ENCODE data around the gene CDH23. TPM values are rescaled to one million over a fixed set of nuclear protein-coding genes. Genes with fewer than 3 reads are reported as not detected.

CDH23 gene
- total RNA-seq, 4 donors from 2014 or later: 14.4 to 29.6 (median 19.7) TPM

DNA sequence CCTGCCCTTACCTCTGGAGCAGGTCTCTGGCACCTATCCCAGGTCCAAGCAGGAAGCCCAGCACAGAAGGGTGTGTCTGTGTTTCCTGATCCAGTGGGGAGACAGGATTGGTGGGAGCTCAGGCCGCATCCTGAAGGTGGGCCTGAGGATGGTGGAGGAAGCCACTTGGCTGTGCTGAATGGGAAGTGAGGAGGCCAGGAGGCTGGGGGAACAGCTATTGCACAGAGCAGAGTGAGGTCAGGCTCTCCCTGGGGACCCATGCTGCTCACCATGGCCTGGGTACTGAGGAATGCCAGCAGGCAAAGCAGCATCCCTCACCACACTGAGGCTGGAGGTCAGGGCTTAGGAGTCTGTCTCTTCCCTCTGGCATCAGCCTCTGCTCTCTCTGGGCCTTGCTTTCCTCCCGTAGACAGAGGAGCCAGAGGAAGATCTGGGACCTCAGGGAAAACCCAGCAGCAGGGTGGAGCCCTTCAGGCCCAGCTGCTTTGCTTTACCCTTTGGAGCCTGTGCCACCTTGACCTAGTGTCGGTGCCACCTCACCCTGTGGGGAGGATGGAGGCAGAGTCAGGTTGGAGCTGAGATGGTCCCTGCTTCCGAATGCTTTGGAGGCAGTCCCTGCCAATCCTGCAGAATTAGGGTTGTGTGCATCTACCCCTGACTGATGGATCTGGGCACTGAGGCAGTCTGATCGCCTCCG, 39.0 kb downstream of the CDH23 start:
- Histone ChIP-seq H3K9me3 (no peaks in the 10 kb centered on the region), H3K4me1 (peaks cover 9 to 29% (median 21%) of the 10 kb centered on the region in 4 donors), H3K27me3 (no peaks in the 10 kb centered on the region), H3K36me3 (no peaks in the 10 kb centered on the region), H3K27ac (replicated peaks in 1 of 4) (peak overlapping the region in 1 of 4 donors; percentile 22), H3K4me3 (no peak overlapping the region)
- WGBS: 84% methylated on average over 6 of the region's 6 CpGs
- intact Hi-C loops (cut with DNase I): no loop called here
- TF ChIP-seq POLR2AphosphoS5 (IDR thresholded peaks at IDR 0.05) (peak in 1 of 2 donors; percentile 22), EP300 (IDR thresholded peaks at IDR 0.05) (no peak), POLR2A (IDR thresholded peaks at IDR 0.05; ENCODE audit: low read depth) (no peak)
- TF ChIP-seq, protein P1, sequence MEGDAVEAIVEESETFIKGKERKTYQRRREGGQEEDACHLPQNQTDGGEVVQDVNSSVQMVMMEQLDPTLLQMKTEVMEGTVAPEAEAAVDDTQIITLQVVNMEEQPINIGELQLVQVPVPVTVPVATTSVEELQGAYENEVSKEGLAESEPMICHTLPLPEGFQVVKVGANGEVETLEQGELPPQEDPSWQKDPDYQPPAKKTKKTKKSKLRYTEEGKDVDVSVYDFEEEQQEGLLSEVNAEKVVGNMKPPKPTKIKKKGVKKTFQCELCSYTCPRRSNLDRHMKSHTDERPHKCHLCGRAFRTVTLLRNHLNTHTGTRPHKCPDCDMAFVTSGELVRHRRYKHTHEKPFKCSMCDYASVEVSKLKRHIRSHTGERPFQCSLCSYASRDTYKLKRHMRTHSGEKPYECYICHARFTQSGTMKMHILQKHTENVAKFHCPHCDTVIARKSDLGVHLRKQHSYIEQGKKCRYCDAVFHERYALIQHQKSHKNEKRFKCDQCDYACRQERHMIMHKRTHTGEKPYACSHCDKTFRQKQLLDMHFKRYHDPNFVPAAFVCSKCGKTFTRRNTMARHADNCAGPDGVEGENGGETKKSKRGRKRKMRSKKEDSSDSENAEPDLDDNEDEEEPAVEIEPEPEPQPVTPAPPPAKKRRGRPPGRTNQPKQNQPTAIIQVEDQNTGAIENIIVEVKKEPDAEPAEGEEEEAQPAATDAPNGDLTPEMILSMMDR (IDR thresholded peaks at IDR 0.05): no peak
- no peak for DNase-seq (ENCODE audit: extremely low spot score)

DNA sequence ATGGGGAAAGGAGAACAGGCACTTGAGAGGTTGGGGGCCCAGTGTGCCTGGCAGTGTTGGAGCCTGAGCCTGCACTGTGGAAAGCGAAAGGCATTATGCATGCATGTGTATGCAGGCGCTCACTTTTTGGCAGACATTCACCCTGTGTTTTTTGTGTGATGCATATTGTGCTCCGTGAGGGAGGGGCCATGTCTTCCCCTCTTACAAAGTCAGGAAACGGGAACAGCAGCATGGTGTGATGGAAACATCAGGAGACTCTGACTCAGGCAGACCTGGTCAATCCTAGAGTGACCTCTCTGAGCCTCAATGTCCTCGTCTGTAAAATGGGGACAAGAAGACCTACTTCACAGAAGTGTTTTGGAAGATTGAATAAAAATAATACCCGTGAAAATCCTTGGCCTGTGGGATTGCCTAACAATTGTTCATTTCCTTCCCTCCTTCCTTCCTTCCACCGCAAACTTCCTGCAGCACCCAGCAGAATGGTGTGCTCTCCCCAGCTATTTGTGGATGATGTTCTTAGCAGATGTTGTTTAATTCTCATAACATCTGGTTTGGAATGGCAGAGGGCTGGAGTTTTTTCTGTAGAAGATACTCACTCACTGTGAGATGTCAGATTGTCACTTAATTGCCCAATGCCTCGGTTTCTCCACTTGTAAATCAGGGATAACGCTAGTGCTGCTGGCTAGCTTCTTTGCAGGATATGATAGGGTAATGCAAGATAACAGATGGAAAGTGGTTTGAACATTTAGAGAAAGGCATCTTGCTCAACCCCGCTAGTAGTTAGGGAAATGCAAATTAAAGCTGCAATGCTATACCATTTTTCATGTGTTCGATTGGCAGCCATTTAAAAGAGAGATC, 39.8 kb downstream of the CDH23 start:
- Histone ChIP-seq H3K36me3 (no peaks in the 10 kb centered on the region), H3K4me1 (peaks cover 9 to 25% (median 17%) of the 10 kb centered on the region in 4 donors), H3K9me3 (no peaks in the 10 kb centered on the region), H3K27me3 (no peaks in the 10 kb centered on the region), H3K4me3 (no peak overlapping the region), H3K27ac (replicated peaks in 1 of 4) (no peak overlapping the region)
- intact Hi-C loops (cut with DNase I): no loop called here
- DNase-seq (ENCODE audit: extremely low spot score): no peak
- TF ChIP-seq POLR2A (IDR thresholded peaks at IDR 0.05; ENCODE audit: low read depth) (no peak), POLR2AphosphoS5 (IDR thresholded peaks at IDR 0.05) (no peak), EP300 (IDR thresholded peaks at IDR 0.05) (no peak)
- TF ChIP-seq, protein P1 (IDR thresholded peaks at IDR 0.05): no peak
- 84% methylated on average over 11 of the region's 11 CpGs for WGBS

DNA sequence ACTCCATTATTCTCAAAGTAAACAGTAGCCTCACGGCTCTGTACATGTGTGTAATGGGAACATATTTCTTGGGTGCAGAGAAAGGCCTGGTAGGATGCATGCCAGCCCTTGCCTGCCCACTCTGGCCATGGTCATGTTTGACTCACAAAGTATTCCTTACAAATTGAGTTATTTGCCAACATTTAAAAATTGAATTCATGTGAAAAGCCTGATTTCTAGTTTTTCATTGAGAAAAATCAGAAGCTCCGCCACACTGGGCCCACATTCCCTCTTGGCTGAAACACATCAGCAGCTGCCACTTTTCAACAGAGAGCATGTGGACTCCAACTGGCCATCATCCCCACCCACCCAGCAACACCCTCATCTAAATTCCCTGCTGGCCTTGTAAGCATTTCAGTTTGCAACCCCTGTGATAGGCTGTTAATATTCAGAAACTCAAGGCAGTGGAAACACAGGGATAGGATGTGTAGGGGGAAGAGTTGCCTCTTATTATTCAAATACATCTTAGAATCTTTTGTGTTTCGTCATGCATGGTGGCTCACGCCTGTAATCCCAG, 40.9 kb downstream of the CDH23 start:
- Histone ChIP-seq H3K4me3 (no peak overlapping the region), H3K4me1 (peaks cover 9 to 20% (median 13%) of the 10 kb centered on the region in 4 donors), H3K27me3 (no peaks in the 10 kb centered on the region), H3K36me3 (no peaks in the 10 kb centered on the region), H3K27ac (replicated peaks in 1 of 4) (no peak overlapping the region), H3K9me3 (no peaks in the 10 kb centered on the region)
- TF ChIP-seq POLR2A (IDR thresholded peaks at IDR 0.05; ENCODE audit: low read depth): no peak
- TF ChIP-seq, protein P1 (IDR thresholded peaks at IDR 0.05): no peak
- intact Hi-C loops (cut with DNase I): no loop called here
- no peak for DNase-seq (ENCODE audit: extremely low spot score)
- 87% methylated on average over 4 of the region's 4 CpGs for WGBS

DNA sequence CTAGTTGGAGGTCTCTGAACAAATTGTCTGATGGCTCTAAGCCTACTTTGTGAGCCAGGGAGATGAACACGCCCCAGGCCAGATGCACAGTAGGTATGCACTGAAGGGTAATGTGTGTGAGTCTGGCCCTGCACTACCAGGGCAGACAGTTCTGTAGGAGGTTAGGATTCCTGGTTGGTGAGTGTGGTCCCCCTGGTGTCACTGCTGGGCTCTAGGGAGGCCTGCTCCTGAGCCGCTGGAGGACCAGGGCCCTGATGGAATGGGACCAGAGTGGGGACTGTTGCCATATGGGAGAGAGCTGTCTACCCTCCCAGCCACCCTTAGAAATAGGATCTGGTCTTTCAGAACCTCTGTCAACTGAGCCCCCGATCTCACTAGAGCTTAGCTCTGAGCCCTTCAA, 42.0 kb downstream of the CDH23 start:
- Histone ChIP-seq H3K27ac (replicated peaks in 1 of 4) (no peak overlapping the region), H3K9me3 (no peaks in the 10 kb centered on the region), H3K4me1 (peaks cover 9 to 20% (median 13%) of the 10 kb centered on the region in 4 donors), H3K4me3 (no peak overlapping the region), H3K27me3 (no peaks in the 10 kb centered on the region), H3K36me3 (no peaks in the 10 kb centered on the region)
- TF ChIP-seq POLR2A (IDR thresholded peaks at IDR 0.05; ENCODE audit: low read depth): no peak
- no peak for TF ChIP-seq EP300 (IDR thresholded peaks at IDR 0.05)
- no peak for TF ChIP-seq POLR2AphosphoS5 (IDR thresholded peaks at IDR 0.05)
- 58% methylated on average over 2 of the region's 3 CpGs for WGBS
- intact Hi-C loops (cut with DNase I): no loop called here
- DNase-seq (ENCODE audit: extremely low spot score): no peak
